ENCODE measurements around the gene SCGB1C1.

Gene SCGB1C1

GRCh38 chr11:212150-213100 lies 19.5 kb downstream of the SCGB1C1 start:
- TF ChIP-seq GATA3 (IDR thresholded peaks at IDR 0.05; ENCODE audit: low read depth, low read length) (no peak), GATA2 (IDR thresholded peaks at IDR 0.05; ENCODE audit: low read depth, low read length) (no peak)

GRCh38 chr11:213111-213510 lies 20.2 kb downstream of the SCGB1C1 start:
- TF ChIP-seq GATA2 (IDR thresholded peaks at IDR 0.05; ENCODE audit: low read depth, low read length) (no peak), GATA3 (IDR thresholded peaks at IDR 0.05; ENCODE audit: low read depth, low read length) (no peak)

- TF ChIP-seq GATA3 (IDR thresholded peaks at IDR 0.05; ENCODE audit: low read depth, low read length), result no peak
- TF ChIP-seq GATA2 (IDR thresholded peaks at IDR 0.05; ENCODE audit: low read depth, low read length), result no peak
These were observed 21.2 kb downstream of the SCGB1C1 start for GRCh38 chr11:214083-214482.

GRCh38 chr11:215581-216037 lies 22.7 kb downstream of the SCGB1C1 start:
- TF ChIP-seq GATA2 (IDR thresholded peaks at IDR 0.05; ENCODE audit: low read depth, low read length), result no peak
- no peak for TF ChIP-seq GATA3 (IDR thresholded peaks at IDR 0.05; ENCODE audit: low read depth, low read length)

- no peak for TF ChIP-seq GATA3 (IDR thresholded peaks at IDR 0.05; ENCODE audit: low read depth, low read length)
- TF ChIP-seq GATA2 (IDR thresholded peaks at IDR 0.05; ENCODE audit: low read depth, low read length), result no peak
These were observed 23.4 kb downstream of the SCGB1C1 start for GRCh38 chr11:216081-216974.

- no peak for TF ChIP-seq GATA2 (IDR thresholded peaks at IDR 0.05; ENCODE audit: low read depth, low read length)
- TF ChIP-seq GATA3 (IDR thresholded peaks at IDR 0.05; ENCODE audit: low read depth, low read length), result no peak
These were observed 24.8 kb downstream of the SCGB1C1 start for GRCh38 chr11:217704-218103.

- no peak for TF ChIP-seq GATA2 (IDR thresholded peaks at IDR 0.05; ENCODE audit: low read depth, low read length)
- no peak for TF ChIP-seq GATA3 (IDR thresholded peaks at IDR 0.05; ENCODE audit: low read depth, low read length)
These were observed 26.1 kb downstream of the SCGB1C1 start for GRCh38 chr11:218815-219593.

GRCh38 chr11:221539-221938 lies 28.7 kb downstream of the SCGB1C1 start:
- TF ChIP-seq GATA3 (IDR thresholded peaks at IDR 0.05; ENCODE audit: low read depth, low read length) (no peak), GATA2 (IDR thresholded peaks at IDR 0.05; ENCODE audit: low read depth, low read length) (no peak)

- no peak for TF ChIP-seq GATA2 (IDR thresholded peaks at IDR 0.05; ENCODE audit: low read depth, low read length)
These were observed 29.3 kb downstream of the SCGB1C1 start for GRCh38 chr11:221998-222789.

- TF ChIP-seq GATA3 (IDR thresholded peaks at IDR 0.05; ENCODE audit: low read depth, low read length), result no peak
- TF ChIP-seq GATA2 (IDR thresholded peaks at IDR 0.05; ENCODE audit: low read depth, low read length), result no peak
These were observed 30.3 kb downstream of the SCGB1C1 start for GRCh38 chr11:223026-223789.

- TF ChIP-seq GATA2 (IDR thresholded peaks at IDR 0.05; ENCODE audit: low read depth, low read length), result no peak
- TF ChIP-seq GATA3 (IDR thresholded peaks at IDR 0.05; ENCODE audit: low read depth, low read length), result no peak
These were observed 31.0 kb downstream of the SCGB1C1 start for GRCh38 chr11:223884-224283.

- TF ChIP-seq GATA3 (IDR thresholded peaks at IDR 0.05; ENCODE audit: low read depth, low read length), result no peak
- TF ChIP-seq GATA2 (IDR thresholded peaks at IDR 0.05; ENCODE audit: low read depth, low read length), result no peak
These were observed 31.5 kb downstream of the SCGB1C1 start for GRCh38 chr11:224424-224823.

Data from SH-SY5Y (cell line).